HL-60 (cell line): ENCODE measurements around the gene GRIP2.

ENCODE experiments used
- DNase-seq, 2 experiments: peaks; one replicate each; pipeline ENCODE4 v3.0.0-alpha.2; 2010 to 2020; ENCODE audit warnings: low read depth in 1 of 2, low spot score in 1 of 2
- H3K27ac ChIP-seq: fragments of 250-450 bp; sonication (Bioruptor Pico); replicated peaks from 2 replicates; pipeline ENCODE4 v1.5.1; 2020; ENCODE audit warnings: mild to moderate bottlenecking, moderate library complexity
- H3K27me3 ChIP-seq: fragments of 250-450 bp; sonication (Bioruptor Pico); 2 replicates; pipeline ENCODE4 v1.5.1; 2021; ENCODE audit warnings: mild to moderate bottlenecking, moderate library complexity; ENCODE audit not compliant: insufficient read depth, poor library complexity, severe bottlenecking
- H3K4me3 ChIP-seq: replicated peaks from 2 replicates; pipeline ENCODE4 v1.5.1; 2011; ENCODE audit warnings: mild to moderate bottlenecking, control low read depth, low read length; ENCODE audit not compliant: insufficient read depth
- GABPA ChIP-seq: IDR thresholded peaks from 2 replicates; pipeline ENCODE4 v1.6.1; 2012; ENCODE audit warnings: low read depth
- POLR2AphosphoS5 ChIP-seq: IDR thresholded peaks from 2 replicates; pipeline ENCODE4 v1.6.1; 2012; ENCODE audit warnings: low read depth
- SPI1 ChIP-seq: IDR thresholded peaks from 2 replicates; pipeline ENCODE4 v1.6.1; 2012; ENCODE audit warnings: low read depth, mild to moderate bottlenecking, borderline replicate concordance
- TF ChIP-seq, protein P1 (sequence below): IDR thresholded peaks from 2 replicates; pipeline ENCODE4 v1.6.1; 2012; ENCODE audit warnings: low read depth; ENCODE audit not compliant: insufficient replicate concordance
- TF ChIP-seq, protein P2 (sequence below): IDR thresholded peaks from one replicate; pipeline ENCODE4 v1.5.1; 2011; ENCODE audit warnings: low read length, control low read depth, inconsistent platforms; ENCODE audit not compliant: insufficient read depth

GRIP2 gene

DNA sequence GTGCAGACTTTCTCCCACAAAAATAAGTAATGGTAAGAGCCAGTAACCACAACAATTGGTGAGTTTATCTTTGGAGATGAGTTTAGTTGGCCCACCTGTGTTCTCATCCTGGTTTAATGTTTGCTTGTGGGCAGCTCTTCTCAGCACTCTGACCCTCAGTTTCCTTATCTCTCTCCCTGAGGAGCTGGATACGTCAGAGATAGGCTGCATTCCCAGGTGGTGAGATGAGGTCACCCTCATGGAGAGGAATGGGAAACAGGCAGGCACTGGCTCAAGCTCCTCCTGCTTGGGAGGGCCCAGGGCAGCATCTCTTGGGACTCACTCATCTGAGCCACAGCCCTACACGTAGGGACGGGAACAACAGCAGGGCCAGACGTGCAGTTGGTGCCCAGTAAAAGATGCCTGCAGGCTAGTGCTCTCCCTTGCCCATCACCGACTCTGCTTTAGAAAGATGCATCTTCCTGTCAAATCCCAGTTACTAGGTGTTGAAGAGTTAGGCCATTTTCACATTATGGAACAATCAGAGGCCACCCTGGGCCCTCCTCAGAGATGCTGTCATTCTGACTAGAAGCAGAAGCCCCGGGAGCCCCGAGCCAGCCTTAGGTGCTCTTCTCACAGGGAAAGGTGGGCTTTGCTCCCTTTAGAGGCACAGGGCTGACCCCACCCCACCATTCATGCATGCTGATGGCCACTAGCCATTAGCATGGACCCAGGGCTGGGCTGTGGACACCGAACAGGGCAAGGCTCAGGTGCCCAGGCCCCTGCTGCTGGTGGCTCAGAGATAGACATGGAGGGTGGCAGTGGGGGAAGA, 59.7 kb downstream of the GRIP2 start:
- TF ChIP-seq, protein P1, sequence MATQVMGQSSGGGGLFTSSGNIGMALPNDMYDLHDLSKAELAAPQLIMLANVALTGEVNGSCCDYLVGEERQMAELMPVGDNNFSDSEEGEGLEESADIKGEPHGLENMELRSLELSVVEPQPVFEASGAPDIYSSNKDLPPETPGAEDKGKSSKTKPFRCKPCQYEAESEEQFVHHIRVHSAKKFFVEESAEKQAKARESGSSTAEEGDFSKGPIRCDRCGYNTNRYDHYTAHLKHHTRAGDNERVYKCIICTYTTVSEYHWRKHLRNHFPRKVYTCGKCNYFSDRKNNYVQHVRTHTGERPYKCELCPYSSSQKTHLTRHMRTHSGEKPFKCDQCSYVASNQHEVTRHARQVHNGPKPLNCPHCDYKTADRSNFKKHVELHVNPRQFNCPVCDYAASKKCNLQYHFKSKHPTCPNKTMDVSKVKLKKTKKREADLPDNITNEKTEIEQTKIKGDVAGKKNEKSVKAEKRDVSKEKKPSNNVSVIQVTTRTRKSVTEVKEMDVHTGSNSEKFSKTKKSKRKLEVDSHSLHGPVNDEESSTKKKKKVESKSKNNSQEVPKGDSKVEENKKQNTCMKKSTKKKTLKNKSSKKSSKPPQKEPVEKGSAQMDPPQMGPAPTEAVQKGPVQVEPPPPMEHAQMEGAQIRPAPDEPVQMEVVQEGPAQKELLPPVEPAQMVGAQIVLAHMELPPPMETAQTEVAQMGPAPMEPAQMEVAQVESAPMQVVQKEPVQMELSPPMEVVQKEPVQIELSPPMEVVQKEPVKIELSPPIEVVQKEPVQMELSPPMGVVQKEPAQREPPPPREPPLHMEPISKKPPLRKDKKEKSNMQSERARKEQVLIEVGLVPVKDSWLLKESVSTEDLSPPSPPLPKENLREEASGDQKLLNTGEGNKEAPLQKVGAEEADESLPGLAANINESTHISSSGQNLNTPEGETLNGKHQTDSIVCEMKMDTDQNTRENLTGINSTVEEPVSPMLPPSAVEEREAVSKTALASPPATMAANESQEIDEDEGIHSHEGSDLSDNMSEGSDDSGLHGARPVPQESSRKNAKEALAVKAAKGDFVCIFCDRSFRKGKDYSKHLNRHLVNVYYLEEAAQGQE: no peak
- TF ChIP-seq GABPA (no peak), SPI1 (no peak), POLR2AphosphoS5 (no peak)
- DNase-seq: no peak
- no peak overlapping the region for H3K27ac ChIP-seq

DNA sequence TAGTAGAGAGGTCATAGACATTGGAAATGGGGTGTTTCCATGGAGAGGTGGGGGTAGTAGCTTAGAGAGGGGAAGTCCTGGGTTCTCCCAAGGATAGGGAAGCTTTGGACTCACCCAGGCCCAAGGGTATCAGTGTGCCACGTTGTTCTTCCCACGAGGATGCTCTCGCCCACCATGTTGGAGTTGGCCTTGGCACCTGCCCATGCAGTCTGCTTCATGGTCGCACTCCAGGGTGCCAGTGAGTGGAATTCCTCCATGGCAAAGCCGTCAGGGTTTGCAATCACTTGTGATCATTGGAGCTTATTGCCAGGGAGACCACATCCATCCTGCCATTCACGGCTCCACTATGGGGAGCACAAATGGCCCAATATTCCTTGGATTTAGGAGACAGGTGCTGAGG, 60.6 kb downstream of the GRIP2 start:
- H3K27me3 ChIP-seq: no peaks in the 10 kb centered on the region
- TF ChIP-seq, protein P2, sequence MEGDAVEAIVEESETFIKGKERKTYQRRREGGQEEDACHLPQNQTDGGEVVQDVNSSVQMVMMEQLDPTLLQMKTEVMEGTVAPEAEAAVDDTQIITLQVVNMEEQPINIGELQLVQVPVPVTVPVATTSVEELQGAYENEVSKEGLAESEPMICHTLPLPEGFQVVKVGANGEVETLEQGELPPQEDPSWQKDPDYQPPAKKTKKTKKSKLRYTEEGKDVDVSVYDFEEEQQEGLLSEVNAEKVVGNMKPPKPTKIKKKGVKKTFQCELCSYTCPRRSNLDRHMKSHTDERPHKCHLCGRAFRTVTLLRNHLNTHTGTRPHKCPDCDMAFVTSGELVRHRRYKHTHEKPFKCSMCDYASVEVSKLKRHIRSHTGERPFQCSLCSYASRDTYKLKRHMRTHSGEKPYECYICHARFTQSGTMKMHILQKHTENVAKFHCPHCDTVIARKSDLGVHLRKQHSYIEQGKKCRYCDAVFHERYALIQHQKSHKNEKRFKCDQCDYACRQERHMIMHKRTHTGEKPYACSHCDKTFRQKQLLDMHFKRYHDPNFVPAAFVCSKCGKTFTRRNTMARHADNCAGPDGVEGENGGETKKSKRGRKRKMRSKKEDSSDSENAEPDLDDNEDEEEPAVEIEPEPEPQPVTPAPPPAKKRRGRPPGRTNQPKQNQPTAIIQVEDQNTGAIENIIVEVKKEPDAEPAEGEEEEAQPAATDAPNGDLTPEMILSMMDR: no peak
- TF ChIP-seq SPI1 (no peak), POLR2AphosphoS5 (no peak), GABPA (no peak)
- TF ChIP-seq, protein P1: no peak
- no peak for DNase-seq
- H3K4me3 ChIP-seq: no peak overlapping the region
- H3K27ac ChIP-seq: no peak overlapping the region

More for the DNA sequence above, 59.7 kb downstream of the GRIP2 start:
- Histone ChIP-seq H3K4me3 (no peak overlapping the region), H3K27me3 (no peaks in the 10 kb centered on the region)

GRCh38 chr3:14478956-14479550, 61.1 kb downstream of the GRIP2 start:
- no peak for TF ChIP-seq SPI1
- TF ChIP-seq POLR2AphosphoS5: no peak
- TF ChIP-seq GABPA: no peak
- TF ChIP-seq, protein P1: no peak
- TF ChIP-seq, protein P2: no peak
- Histone ChIP-seq H3K27ac (no peak overlapping the region), H3K4me3 (no peak overlapping the region), H3K27me3 (no peaks in the 10 kb centered on the region)
- no peak for DNase-seq
